Stimulated activated CD8-positive, alpha-beta memory T cell treated with anti-CD3 and anti-CD28 coated beads, Interleukin-12 subunit alpha, Interleukin-12 subunit beta, amount 100 ng/mL, for 1 hour (primary cell): ENCODE measurements around the gene KRT27.
"Not testable (repeated sequence)": the region's sequence is repeated elsewhere in the genome, so short reads cannot be mapped to it uniquely, and the experiment has no call there.

Experiments
- DNase-seq: peaks from one replicate; pipeline ENCODE4 v3.0.0-alpha.2; 2020; ENCODE audit warnings: low read depth

The KRT27 gene, protein sequence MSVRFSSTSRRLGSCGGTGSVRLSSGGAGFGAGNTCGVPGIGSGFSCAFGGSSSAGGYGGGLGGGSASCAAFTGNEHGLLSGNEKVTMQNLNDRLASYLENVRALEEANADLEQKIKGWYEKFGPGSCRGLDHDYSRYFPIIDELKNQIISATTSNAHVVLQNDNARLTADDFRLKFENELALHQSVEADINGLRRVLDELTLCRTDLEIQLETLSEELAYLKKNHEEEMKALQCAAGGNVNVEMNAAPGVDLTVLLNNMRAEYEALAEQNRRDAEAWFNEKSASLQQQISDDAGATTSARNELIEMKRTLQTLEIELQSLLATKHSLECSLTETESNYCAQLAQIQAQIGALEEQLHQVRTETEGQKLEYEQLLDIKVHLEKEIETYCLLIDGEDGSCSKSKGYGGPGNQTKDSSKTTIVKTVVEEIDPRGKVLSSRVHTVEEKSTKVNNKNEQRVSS

DNA sequence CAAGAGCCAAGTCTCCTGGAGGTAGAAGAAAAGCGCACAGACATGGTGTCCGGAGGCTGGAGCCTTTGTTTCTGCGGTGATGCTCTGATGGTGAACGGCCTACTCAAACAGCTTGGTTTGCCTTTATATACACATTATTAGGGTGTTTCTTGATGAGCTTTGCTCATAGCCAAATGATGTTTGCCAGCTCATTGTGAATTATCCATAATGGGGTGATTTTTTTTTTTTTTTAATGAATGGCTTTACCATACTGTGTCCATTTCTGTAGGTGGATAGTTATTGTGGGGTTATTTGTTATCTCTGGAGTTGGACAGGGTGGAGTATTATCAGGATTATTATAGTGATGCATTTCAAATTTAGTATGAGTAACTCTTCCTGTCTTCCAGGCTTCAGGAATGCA is at the start of gene KRT27:
KRT27 (minus strand) TSS at position 101 of the 400 bp plus-strand sequence; CDS start at position 44, 57 bp downstream.
- DNase-seq = no peak

DNA sequence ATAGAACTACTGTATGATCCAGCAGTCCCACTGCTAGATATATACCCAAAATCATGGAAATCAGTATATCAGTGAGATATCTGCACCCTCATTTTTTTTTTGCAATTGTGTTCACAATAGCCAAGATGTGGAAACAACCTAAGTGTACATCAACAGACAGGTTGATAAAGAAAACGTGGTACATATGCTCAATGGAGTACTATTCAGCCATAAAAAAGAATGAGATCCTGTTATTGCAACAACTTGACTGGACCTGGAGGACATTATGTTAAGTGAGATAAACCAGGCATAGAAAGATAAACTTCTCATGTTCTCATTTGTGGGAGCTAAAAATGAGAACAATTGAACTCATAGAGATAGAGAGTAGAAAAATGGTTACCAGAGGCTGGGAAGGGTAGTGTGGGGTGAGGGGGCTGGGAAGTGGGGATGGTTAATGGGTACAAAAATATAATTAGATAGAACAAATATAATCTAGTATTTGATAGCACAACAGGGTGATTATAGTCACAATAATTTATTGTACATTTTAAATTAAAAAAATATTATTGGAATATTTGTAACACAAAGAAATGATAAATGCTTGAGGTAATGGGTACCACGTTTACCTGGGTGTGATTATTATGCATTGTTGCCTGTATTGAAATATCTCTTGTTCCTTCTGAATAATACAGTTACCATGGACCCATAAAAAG is 47.9 kb upstream of the KRT27 start:
- DNase-seq = no peak

DNA sequence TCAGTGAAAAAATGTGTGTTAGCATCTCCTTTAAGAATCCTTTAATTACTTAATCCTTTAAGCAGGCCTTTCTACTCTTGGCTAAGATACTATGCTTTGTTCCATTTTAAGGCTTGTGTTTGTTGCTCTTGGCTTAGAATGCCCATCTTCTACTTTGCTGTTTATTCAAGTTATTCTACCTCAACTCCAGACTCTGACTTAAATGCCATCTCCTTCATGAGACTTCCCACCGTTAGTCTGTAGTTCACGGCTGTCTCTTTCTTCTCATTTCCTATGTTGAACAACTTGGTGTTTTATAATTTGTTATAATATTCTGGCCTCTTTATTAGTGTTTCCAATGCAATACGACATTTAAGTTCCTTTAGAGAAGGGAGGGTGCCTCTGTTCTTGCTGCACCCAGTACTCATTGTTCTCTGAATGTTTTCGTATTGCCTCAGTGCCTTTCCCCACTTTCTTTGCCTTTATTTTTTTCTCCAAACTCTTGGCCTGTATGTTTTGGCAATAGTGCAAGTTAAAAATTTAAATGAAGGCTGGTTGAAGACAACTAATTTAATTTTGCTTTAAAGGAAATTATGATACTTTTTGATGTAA is 46.2 kb upstream of the KRT27 start:
- DNase-seq = no peak

DNA sequence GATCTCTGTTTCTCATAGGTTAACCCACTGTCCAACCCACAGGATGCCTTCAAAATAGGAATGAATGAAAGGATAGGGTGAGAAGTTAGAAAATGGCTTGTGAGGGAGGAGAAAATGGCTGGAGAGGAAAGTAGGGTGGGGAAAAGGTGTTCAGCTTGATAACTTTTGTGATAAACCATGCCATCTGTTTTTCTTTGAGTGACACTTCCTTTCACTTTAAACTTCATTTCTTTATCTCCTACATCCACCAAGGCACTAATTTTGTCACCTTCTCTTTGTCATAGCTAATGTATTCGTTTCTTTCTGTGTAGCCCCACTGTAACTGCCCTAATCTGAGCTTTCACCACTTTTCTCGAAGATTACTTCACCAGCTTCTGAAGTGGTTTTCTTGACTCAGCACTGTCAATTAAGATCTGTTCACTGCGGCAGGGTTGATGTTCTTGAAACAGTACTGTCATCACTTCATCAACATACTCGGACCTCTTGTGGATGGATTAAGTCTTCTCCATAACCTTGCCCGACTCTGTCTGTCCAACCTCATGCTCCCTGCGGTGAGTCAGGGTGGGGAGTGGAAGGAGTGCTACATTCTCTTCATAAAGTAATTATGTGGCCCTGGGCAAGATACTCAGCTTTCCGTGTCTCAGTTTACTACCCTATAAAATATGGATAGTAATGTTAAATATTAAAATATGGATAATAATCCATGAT is 45.5 kb upstream of the KRT27 start:
- DNase-seq = no peak

DNA sequence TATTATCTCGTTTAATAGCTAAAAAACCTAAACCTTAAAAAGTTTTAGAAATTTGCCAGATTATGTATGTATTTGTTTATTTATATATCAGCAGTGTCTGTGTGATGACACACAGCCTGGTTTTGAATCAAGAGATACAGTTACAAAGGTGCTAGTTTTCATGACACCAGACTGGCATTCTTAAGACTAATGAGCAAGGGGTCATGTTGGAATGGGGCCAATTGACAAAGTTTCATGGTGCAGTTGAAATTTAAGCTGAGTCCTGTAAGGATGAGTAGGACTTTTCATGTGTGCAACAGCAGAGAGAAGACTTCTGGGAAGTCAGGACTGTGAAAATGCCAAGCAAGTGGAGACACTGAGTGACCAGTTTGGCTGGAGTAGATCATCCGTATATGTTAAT is 43.2 kb upstream of the KRT27 start:
- DNase-seq = no peak

DNA sequence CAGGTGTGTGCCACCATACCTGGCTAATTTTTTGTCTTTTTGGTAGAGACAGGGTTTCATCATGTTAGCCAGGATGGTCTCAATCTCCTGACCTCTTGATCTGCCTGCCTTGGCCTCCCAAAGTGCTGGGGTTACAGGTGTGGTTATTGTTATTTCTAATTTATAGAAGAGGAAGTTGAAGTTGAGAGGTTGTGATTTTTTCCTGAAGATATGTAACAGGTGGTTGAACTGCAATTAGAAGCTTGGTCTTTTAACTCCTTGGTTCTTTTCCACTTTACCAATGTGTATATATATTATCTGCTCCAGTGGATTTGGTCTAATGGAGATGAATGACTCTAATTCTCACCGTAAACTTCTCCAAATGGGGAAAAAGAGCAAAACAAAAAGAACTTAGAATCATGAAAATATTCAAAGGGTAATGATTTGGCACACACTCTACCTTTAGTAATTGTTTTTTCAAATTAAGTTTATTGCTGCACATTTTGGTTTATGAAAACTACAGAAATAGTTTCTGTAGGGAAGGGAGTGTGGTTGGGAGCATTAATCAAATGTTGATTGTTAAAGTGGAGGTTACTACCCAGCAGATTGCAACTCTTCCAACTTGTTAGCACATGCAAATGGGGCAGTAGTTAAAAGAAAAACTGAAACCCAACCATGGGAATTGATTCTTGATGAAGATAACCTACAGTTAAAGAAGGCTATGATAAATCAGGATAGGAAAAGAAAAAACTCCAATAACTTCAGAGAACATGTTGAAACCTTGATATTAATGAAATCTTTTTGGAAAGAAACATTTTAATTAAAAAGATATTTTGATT is 41.9 kb upstream of the KRT27 start:
- no peak for DNase-seq

DNA sequence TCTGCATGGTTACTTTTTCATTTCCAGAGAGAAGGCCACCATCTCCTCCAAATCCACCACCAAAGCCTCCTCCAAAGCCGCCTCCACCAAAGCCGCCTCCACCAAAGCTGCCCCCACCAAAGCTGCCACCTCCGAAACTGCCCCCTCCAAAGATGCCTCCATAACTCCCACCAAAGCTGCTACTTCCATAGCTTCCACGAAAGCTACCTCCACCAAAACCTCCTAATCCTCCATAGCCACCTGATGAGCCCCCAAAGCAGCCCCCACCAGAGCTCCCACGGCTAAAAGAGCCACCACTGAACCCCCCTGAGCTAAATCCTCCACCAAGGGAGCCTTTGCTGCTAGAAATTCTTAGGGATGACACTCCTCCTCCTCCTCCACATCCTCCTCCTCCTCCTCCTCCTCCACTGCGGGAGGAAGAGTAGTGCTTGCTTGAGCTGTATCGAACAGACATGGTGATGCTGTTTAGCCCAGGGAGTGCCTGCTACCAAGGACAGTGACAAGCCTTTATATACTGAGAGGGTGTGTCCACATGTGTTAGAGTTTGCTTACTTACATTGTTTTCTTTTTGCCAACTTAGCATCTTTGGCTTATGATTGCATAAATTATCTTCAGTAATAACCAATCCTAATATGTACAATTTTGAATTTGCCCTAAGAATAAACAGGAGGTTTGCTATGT is 39.9 kb upstream of the KRT27 start, which contains the start of gene KRT10:
KRT10 (minus strand) TSS at position 483 of the 681 bp plus-strand sequence; CDS start at position 454, 29 bp downstream.
- no peak for DNase-seq

DNA sequence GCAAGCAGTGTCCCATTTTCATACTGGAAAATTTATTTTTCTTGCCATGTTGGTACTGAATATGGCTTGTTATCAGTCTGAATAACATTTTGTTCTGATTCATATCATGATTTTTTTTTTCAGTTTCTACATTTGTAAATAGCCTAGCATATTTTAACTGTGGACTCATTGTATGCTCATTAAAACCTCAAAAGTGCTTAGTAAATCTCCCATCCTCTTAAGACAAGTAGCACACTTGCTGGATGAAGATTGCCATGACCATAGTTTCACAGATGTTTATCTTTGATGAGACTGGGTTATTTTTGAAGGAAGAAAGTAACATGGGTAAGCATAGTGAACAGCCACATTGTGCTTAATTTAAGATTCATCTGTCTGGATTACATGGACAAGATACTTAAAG is 39.2 kb upstream of the KRT27 start:
- DNase-seq = no peak

DNA sequence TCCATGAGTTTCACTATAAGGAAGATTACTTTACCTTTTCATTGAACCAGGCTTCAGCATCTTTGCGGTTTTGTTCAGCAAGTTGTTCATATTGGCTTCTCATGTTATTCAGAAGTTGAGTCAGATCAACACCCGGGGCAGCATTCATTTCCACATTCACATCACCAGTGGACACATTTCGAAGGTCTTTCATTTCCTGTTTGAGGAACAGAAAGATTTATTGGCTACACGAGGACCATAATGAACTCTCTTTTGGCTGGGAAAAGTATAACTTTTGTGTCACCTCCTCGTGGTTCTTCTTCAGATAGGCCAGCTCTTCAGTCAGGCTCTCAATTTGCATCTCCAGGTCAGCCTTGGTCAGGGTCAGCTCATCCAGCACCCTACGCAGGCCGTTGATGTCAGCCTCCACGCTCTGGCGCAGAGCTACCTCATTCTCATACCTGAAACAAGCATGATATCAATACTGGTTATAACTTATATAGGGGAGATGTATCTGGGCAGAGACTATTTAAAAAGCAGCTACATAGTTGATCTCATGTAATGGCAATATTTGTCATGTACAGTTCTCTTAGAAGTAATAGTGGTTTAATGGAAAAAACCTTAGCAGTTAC is 38.0 kb upstream of the KRT27 start:
- DNase-seq = no peak

DNA sequence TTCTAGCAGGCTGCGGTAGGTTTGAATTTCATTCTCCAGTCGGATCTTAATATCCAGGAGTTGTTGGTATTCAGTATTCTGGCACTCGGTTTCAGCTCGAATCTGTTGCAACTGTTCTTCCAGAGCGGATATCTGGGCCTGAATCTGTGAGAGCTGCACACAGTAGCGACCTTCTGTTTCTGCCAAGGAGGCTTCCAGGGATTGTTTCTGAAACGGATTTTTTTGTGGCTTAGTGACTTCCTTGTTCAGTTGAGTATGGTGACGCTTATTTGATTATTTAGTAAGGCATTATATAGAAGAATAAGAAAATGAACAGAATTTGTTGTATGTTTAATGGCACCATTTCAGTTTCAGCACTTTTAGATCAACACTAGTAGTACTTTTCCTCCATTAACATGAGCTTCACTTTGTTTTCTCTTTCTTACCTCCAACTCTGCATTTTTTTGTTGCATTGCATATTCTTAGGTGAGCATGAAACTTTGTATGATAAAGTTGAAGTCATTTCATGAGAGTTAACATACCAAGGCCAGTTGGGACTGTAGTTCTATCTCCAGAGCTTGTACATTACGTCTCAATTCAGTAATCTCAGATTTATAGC is 37.3 kb upstream of the KRT27 start:
- DNase-seq = no peak

DNA sequence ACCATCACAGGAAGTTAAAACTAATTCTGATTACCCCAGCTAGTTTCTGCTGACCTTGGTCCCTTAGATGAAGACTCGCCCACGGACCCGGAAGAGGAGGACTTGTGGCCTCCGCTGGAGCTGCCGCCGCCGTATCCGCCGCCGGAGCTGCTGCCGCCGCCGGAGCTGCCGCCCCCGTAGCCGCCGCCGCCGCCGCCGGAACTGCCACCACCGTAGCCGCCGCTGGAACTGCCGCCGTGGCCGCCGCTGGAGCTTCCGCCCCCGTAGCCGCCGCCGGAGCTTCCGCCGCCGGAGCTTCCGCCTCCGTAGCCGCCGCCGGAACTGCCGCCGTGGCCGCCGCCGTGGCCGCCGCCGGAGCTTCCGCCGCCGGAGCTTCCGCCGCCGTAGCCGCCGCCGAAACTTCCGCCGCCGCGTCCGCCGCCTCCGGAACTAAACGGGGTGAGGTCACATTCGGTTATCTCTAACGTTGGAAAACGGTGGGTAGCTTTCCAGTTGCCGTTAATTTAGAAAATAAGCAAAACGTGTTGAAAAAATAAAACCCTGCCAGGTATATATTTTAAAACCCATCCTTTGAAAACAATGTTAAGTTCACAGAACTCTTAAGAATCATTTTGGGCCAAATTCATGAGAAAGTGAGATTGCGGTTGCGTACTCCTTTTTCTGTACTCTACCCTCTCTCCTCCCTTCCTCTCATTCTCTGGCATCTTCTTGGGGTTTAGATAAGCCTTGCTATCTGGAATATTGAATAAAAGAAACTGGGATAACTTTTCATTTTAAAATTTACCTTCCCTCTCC is 36.6 kb upstream of the KRT27 start:
- DNase-seq = peak; percentile 70

DNA sequence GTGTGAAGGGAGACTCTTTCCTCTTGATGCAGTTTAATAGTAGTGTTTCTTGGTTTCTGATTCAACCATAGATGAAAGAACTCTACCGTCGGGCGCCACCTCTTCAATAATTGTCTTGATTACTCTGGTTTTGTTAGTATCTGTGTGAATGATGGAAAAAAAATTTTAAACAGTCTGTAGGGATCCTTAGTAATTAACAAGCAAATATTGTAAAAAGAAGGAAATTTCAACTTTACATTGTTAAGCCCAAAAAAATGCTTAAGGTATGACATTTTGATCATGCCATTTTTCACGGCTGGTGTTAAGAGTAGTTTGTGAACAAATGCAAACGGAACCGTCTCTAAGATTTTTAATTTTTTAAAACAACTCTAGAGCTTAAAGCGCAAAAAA is 36.0 kb upstream of the KRT27 start:
- DNase-seq = no peak

DNA sequence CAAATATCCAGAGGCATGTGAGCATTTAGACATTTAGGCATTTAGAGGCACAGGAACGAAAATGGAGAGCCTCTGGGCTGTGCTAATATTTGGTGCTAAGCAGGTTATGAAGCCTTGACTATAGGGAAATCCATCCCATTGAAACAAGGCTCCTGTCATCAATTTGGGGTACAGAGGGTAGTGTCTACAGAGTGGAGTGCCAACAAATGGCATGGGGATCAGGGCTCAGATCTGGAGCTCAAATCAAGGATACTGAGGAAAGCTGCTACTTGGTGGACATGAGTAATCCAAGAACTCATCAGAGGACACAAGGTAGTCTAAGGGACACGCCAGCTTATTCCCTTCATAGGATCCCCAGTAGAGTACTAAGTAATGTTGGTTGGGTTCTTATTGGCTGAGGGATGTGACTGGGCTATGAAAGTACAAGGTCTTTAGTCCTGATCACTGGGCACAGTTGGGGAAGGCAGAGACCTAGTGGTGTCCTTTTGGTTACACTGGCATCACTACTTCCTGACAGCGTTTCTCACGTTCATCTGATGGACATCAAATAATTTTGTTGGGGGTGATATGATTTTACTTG is 34.8 kb upstream of the KRT27 start:
- DNase-seq = no peak

DNA sequence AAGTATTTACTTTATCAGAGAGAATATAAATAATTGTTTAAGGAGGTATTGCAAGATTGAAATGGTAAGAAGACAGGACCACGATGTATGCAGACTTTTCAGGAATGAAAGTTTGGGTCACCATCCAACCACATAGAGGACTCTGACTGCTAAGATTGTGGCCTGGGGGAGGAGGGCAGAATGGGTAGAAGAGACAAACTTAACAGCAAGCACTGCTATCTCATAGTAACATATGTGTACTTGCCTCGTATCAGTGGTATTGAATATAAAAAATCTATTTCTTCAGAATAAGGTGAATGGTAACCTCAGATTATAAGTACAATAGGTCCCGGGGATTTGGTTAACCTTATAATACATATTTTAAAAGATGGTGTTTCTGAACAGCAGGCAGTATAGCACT is 34.2 kb upstream of the KRT27 start:
- DNase-seq = no peak

DNA sequence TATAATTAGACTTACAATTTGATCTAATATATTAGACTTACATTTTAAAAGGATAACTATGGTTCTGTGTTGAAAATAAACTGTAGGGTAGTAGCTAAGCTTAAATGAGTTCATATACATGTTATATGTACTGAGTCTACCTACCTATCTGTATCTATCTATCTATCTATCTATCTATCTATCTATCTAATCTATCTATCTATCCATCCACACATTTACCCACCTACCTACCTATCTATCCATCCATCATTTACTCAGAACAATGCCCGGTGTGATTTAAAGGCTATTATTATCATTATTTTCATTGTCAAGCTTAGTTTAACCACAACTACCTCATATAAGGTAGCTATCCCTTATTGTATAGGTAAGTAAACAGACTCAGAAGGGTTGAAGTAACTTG is 33.0 kb upstream of the KRT27 start:
- DNase-seq = no peak

DNA sequence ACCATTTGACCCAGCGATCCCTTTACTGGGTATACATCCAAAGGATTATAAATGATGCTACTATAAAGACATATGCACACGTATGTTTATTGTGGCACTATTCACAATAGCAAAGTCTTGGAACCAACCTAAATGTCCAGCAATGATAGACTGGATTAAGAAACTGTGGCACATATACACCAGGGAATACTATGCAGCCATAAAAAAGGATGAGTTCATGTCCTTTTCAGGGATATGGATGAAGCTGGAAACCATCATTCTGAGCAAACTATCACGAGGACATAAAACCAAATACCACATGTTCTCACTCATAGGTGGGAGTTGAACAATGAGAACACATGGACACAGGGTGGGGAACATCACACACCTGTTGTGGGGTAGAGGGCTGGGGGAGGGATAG is 32.3 kb upstream of the KRT27 start:
- DNase-seq = not testable (repeated sequence)

DNA sequence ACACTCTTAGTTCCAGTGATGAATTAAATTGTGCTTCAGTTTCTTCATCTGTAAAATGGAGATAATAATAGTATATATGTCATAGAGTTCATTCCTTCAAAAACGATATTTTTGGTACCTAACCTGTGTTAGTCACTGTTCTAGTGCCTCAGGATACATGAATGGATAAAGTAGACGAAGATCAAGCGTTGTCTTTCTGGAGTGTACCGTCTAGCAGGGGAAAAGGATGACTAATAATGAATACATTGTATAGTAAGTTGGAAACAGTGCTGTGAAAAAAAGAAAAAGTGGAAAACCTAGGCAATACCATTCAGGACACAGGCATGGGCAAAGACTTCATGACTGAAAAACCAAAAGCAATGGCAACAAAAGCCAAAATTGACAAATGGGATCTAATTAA is 31.5 kb upstream of the KRT27 start:
- DNase-seq = no peak

DNA sequence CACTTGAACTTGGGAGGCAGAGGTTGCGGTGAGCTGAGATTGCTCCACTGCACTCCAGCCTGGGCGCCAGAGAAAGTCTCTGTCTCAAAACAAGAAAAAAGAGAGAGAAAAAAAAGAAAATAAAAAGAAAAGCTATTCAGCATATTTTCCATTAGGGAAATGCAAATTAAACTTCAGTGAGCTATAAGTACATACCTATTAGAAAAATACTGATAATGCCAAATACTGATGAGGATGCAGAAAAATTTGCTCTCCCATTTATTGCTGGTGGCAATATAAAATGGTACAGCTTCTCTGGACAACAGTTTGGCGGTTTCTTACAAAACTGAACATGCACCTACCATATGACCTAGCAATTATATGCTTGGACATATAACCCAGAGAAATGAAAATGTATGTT is 30.3 kb upstream of the KRT27 start:
- DNase-seq = no peak

DNA sequence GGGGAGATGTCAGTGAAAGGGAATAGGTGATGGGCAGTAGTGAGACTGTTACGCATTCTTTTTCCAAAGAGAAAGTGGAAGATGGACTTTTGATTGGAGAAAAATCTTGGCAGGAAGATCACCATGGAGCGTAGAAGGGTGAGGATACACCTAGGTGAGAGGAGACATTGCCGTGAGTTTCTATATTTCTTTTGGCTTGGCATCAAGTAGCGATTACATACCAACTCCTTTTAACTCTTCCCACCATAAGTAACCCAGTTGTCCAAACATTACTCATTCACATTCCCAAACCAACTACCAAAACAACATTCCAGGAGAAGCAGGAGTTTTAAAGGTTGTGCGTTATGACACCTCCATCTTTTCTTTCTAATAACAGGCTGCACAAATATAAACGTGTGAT is 28.1 kb upstream of the KRT27 start:
- no peak for DNase-seq
